HepG2 (cell line): ENCODE measurements around the gene MRPL10. TPM values are rescaled to one million over a fixed set of nuclear protein-coding genes. Genes with fewer than 3 reads are reported as not detected.

ENCODE experiments used
- CBX2 ChIP-seq, 2 experiments: fragments of 200-600 bp in 1 of 2; sonication (generic); formaldehyde crosslinking in 1 of 2; IDR thresholded peaks; 2 replicates each; pipeline versions ENCODE4 v1.7.0 to v1.8.1; 2018 to 2022; ENCODE audit warnings: low read depth in 2 of 2, low read length in 1 of 2, mild to moderate bottlenecking in 1 of 2, missing genetic modification reagents in 1 of 2
- GABPA ChIP-seq, 2 experiments: IDR thresholded peaks; 2 replicates each; pipeline ENCODE4 v1.6.1; 2011 to 2016; ENCODE audit warnings: low read depth in 2 of 2, low read length in 1 of 2, missing biosample characterization in 1 of 2, missing genetic modification characterization in 1 of 2
- KAT8 ChIP-seq: IDR thresholded peaks from 2 replicates; pipeline ENCODE4 v1.6.1; 2016; ENCODE audit warnings: missing genetic modification reagents, missing compliant biosample characterization
- PAXIP1 ChIP-seq: sonication (generic); formaldehyde crosslinking; conservative IDR thresholded peaks from 2 replicates; pipeline ENCODE4 v1.4.0; 2020; ENCODE audit warnings: mild to moderate bottlenecking, missing genetic modification reagents, moderate library complexity
- RARG ChIP-seq: sonication (generic); formaldehyde crosslinking; IDR thresholded peaks from 2 replicates; pipeline ENCODE4 v1.4.0; 2020; ENCODE audit warnings: low read depth, mild to moderate bottlenecking, missing genetic modification reagents
- RELA ChIP-seq: sonication (generic); formaldehyde crosslinking; IDR thresholded peaks from 2 replicates; pipeline ENCODE4 v1.4.0; 2020; ENCODE audit warnings: missing genetic modification reagents
- RNF2 ChIP-seq: fragments of 450-650 bp; conservative IDR thresholded peaks from 2 replicates; pipeline ENCODE4 v1.6.1; 2016; ENCODE audit warnings: low read depth
- SMYD3 ChIP-seq: sonication (generic); formaldehyde crosslinking; IDR thresholded peaks from 2 replicates; pipeline ENCODE4 v1.8.1; 2023; ENCODE audit warnings: mild to moderate bottlenecking, missing genetic modification reagents
- SP2 ChIP-seq: sonication (generic); formaldehyde crosslinking; IDR thresholded peaks from 2 replicates; pipeline ENCODE4 v1.5.1; 2020; ENCODE audit warnings: mild to moderate bottlenecking, missing genetic modification reagents
- ZC3H13 ChIP-seq: sonication (generic); formaldehyde crosslinking; IDR thresholded peaks from 2 replicates; pipeline ENCODE4 v1.8.1; 2023; ENCODE audit warnings: mild to moderate bottlenecking, missing genetic modification reagents, moderate library complexity
- ZMYM4 ChIP-seq: sonication (generic); formaldehyde crosslinking; IDR thresholded peaks from 2 replicates; pipeline ENCODE4 v1.8.1; 2023; ENCODE audit warnings: mild to moderate bottlenecking, missing genetic modification reagents
- ZNF766 ChIP-seq: sonication (generic); formaldehyde crosslinking; IDR thresholded peaks from 2 replicates; pipeline ENCODE4 v1.5.0; 2020; ENCODE audit warnings: missing genetic modification reagents, borderline replicate concordance
- ZNF776 ChIP-seq: sonication (generic); formaldehyde crosslinking; IDR thresholded peaks from 2 replicates; pipeline ENCODE4 v1.4.0; 2020; ENCODE audit warnings: mild to moderate bottlenecking, missing genetic modification reagents
- polyA plus RNA-seq, 8 experiments: library from polyadenylated mRNA; depleted of rRNA in 3 of 8; stranded (reverse) in 7 of 8; unstranded in 1 of 8; fragments of >200 nt; fragmentation: Illumina TruSeq in 4 of 8; extraction: Trizol in 4 of 8; gene quantifications; 2 replicates each; pipeline versions ENCODE4 v1.2.1 to v1.2.3, GENCODE V29; 2011 to 2016; ENCODE audit warnings: low read depth in 4 of 8, missing spikeins in 1 of 8, mixed read lengths in 1 of 8; ENCODE audit not compliant: insufficient read depth in 1 of 8
- total RNA-seq, 5 experiments: library from RNA; depleted of rRNA; stranded (reverse); fragments of >200 nt; fragmentation: Illumina TruSeq; extraction: Trizol; gene quantifications; 2 replicates each; pipeline ENCODE4 v1.2.3, GENCODE V29; 2016; ENCODE audit warnings: low read depth in 1 of 5
- TF ChIP-seq, protein P1 (sequence below): IDR thresholded peaks from 2 replicates; pipeline ENCODE4 v1.6.1; 2016; ENCODE audit warnings: missing genetic modification reagents, missing compliant biosample characterization
- TF ChIP-seq, protein P2 (sequence below): sonication (generic); formaldehyde crosslinking; IDR thresholded peaks from 2 replicates; pipeline ENCODE4 v1.4.0; 2020; ENCODE audit warnings: missing genetic modification reagents, borderline replicate concordance
- TF ChIP-seq, protein P3 (sequence below): sonication (generic); formaldehyde crosslinking; IDR thresholded peaks from 2 replicates; pipeline ENCODE4 v1.4.0; 2020; ENCODE audit warnings: missing genetic modification reagents, borderline replicate concordance

Gene MRPL10
- total and polyA plus RNA-seq, 2 of the 13 experiments (the other 11 are each of a cell fraction or from before 2014, with no cell fraction given), result 56.7 to 149 TPM

GRCh38 chr17:47840742-47841487, 9.6 kb upstream of the MRPL10 start, which contains the start of gene SCRN2 (continued):
- TF ChIP-seq RARG (CRISPR knock-in tag) (0 out of 2 replicates have a peak, but pooled peaks have one; percentile 63), SP2 (CRISPR knock-in tag) (peak; percentile 40), ZMYM4 (CRISPR knock-in tag) (peak; percentile 62; the same call in 1 of the 2 replicates), RELA (0 out of 2 replicates have a peak, but pooled peaks have one; percentile 56), KAT8 (CRISPR knock-in tag) (peak; percentile 78), ZNF776 (CRISPR knock-in tag) (peak; percentile 84; the same call in 1 of the 2 replicates), RNF2 (0 out of 2 replicates have a peak, but pooled peaks have one; percentile 55), CBX2 (IDR thresholded peaks at IDR 0.05; ENCODE audit: low read depth, low read length) (no peak), CBX2 (CRISPR knock-in tag; IDR thresholded peaks at IDR 0.05; ENCODE audit: low read depth) (no peak), ZNF766 (CRISPR knock-in tag) (peak; percentile 85; the same call in 1 of the 2 replicates), PAXIP1 (CRISPR knock-in tag) (peak; percentile 73), ZC3H13 (CRISPR knock-in tag) (no peak), GABPA (IDR thresholded peaks at IDR 0.05; ENCODE audit: low read depth, low read length) (peak; percentile 50; the same call in 1 of the 2 replicates), GABPA (CRISPR knock-in tag; IDR thresholded peaks at IDR 0.05; ENCODE audit: low read depth) (peak; percentile 85), SMYD3 (CRISPR knock-in tag) (0 out of 2 replicates have a peak, but pooled peaks have one; percentile 73)
- TF ChIP-seq, protein P1, sequence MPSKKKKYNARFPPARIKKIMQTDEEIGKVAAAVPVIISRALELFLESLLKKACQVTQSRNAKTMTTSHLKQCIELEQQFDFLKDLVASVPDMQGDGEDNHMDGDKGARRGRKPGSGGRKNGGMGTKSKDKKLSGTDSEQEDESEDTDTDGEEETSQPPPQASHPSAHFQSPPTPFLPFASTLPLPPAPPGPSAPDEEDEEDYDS (CRISPR knock-in tag), result peak; percentile 84
- TF ChIP-seq, protein P2, sequence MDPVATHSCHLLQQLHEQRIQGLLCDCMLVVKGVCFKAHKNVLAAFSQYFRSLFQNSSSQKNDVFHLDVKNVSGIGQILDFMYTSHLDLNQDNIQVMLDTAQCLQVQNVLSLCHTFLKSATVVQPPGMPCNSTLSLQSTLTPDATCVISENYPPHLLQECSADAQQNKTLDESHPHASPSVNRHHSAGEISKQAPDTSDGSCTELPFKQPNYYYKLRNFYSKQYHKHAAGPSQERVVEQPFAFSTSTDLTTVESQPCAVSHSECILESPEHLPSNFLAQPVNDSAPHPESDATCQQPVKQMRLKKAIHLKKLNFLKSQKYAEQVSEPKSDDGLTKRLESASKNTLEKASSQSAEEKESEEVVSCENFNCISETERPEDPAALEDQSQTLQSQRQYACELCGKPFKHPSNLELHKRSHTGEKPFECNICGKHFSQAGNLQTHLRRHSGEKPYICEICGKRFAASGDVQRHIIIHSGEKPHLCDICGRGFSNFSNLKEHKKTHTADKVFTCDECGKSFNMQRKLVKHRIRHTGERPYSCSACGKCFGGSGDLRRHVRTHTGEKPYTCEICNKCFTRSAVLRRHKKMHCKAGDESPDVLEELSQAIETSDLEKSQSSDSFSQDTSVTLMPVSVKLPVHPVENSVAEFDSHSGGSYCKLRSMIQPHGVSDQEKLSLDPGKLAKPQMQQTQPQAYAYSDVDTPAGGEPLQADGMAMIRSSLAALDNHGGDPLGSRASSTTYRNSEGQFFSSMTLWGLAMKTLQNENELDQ (CRISPR knock-in tag), result no peak
- TF ChIP-seq, protein P3, sequence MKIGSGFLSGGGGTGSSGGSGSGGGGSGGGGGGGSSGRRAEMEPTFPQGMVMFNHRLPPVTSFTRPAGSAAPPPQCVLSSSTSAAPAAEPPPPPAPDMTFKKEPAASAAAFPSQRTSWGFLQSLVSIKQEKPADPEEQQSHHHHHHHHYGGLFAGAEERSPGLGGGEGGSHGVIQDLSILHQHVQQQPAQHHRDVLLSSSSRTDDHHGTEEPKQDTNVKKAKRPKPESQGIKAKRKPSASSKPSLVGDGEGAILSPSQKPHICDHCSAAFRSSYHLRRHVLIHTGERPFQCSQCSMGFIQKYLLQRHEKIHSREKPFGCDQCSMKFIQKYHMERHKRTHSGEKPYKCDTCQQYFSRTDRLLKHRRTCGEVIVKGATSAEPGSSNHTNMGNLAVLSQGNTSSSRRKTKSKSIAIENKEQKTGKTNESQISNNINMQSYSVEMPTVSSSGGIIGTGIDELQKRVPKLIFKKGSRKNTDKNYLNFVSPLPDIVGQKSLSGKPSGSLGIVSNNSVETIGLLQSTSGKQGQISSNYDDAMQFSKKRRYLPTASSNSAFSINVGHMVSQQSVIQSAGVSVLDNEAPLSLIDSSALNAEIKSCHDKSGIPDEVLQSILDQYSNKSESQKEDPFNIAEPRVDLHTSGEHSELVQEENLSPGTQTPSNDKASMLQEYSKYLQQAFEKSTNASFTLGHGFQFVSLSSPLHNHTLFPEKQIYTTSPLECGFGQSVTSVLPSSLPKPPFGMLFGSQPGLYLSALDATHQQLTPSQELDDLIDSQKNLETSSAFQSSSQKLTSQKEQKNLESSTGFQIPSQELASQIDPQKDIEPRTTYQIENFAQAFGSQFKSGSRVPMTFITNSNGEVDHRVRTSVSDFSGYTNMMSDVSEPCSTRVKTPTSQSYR, result 0 out of 2 replicates have a peak, but pooled peaks have one; percentile 34
